GM12891 (cell line): ENCODE results near the gene IRAK1.

Experiments
- POLR2A ChIP-seq: IDR thresholded peaks from 2 replicates; pipeline ENCODE4 v1.6.1; 2011; ENCODE audit warnings: low read depth, low read length, control low read depth
- POU2F2 ChIP-seq: IDR thresholded peaks from 2 replicates; pipeline ENCODE4 v1.6.1; 2011; ENCODE audit warnings: low read depth, mild to moderate bottlenecking, control low read depth, low read length, moderate library complexity

GRCh38 chrX:153969125-153969903 is 50.4 kb downstream of the IRAK1 start:
- TF ChIP-seq POLR2A, result no peak
- no peak for TF ChIP-seq POU2F2
